Esophagus muscularis mucosa (tissue), 4 donors: Measurements from ENCODE around the gene SGIP1. TPM values are rescaled to one million over a fixed set of nuclear protein-coding genes. Genes with fewer than 3 reads are reported as not detected.

Experiments
- DNase-seq: peaks from one replicate; pipeline ENCODE4 v3.0.0-alpha.2; 2017; ENCODE audit errors: extremely low spot score
- H3K27ac ChIP-seq, 4 donors: fragments of 200-600 bp; sonication (generic); replicated peaks in 1 of 4; 1 replicate in 3 of 4; 2 replicates in 1 of 4; pipeline ENCODE4 v1.5.1; 2016 to 2019; ENCODE audit warnings: mild to moderate bottlenecking in 1 of 4
- H3K27me3 ChIP-seq, 4 donors: fragments of 200-600 bp; sonication (generic); one replicate each; pipeline versions ENCODE4 v1.5.1 to v1.6.0; 2016 to 2019
- H3K36me3 ChIP-seq, 4 donors: fragments of 200-600 bp; sonication (generic); one replicate each; pipeline ENCODE4 v1.5.1; 2016 to 2019
- H3K4me1 ChIP-seq, 4 donors: fragments of 200-600 bp; sonication (generic); one replicate each; pipeline ENCODE4 v1.5.1; 2016 to 2019
- H3K4me3 ChIP-seq, 4 donors: fragments of 200-600 bp; sonication (generic); 1 replicate in 2 of 4; 2 replicates in 2 of 4; pipeline ENCODE4 v1.5.1; 2016 to 2019; ENCODE audit warnings: mild to moderate bottlenecking in 4 of 4, moderate library complexity in 1 of 4
- H3K9me3 ChIP-seq, 4 donors: fragments of 200-600 bp; sonication (generic); 1 replicate in 3 of 4; 2 replicates in 1 of 4; pipeline ENCODE4 v1.5.1; 2016 to 2019
- EP300 ChIP-seq: sonication (generic); formaldehyde crosslinking; IDR thresholded peaks from one replicate; pipeline ENCODE4 v1.6.1; 2017; ENCODE audit warnings: antibody characterized with exemption
- POLR2A ChIP-seq: fragments of 450-650 bp; IDR thresholded peaks from one replicate; pipeline ENCODE4 v1.6.1; 2017; ENCODE audit warnings: antibody characterized with exemption, moderate library complexity, mild to moderate bottlenecking, low read depth
- POLR2AphosphoS5 ChIP-seq, 2 donors: sonication (generic); formaldehyde crosslinking; IDR thresholded peaks; one replicate each; pipeline ENCODE4 v1.6.1; 2017; ENCODE audit warnings: antibody characterized with exemption in 2 of 2
- WGBS: methylation state at CpG from one replicate; pipeline ENCODE4 v1.1.5; 2018; 5-methylcytosine and 5-hydroxymethylcytosine counted together
- intact Hi-C: fragments of 100-400 bp; cut with DNase I; formaldehyde crosslinking; loops from one replicate; pipeline ENCODE4 v1.15.1; 2023
- total RNA-seq, 4 donors: library from RNA; depleted of rRNA; stranded (reverse); fragments of >200 nt; gene quantifications; one replicate each; pipeline versions ENCODE4 v1.1.0 to v1.2.1, GENCODE V29; 2016
- TF ChIP-seq, protein P1 (sequence below), 3 experiments: fragments of 200-600 bp in 2 of 3; fragments of 450-650 bp in 1 of 3; sonication (generic) in 2 of 3; IDR thresholded peaks; one replicate each; pipeline ENCODE4 v1.5.1; 2017 to 2019; ENCODE audit warnings: antibody characterized with exemption in 3 of 3, mild to moderate bottlenecking in 2 of 3, moderate library complexity in 1 of 3

Gene SGIP1
- total RNA-seq, 4 donors from 2014 or later: 9.1 to 16.2 (median 11.8) TPM

DNA sequence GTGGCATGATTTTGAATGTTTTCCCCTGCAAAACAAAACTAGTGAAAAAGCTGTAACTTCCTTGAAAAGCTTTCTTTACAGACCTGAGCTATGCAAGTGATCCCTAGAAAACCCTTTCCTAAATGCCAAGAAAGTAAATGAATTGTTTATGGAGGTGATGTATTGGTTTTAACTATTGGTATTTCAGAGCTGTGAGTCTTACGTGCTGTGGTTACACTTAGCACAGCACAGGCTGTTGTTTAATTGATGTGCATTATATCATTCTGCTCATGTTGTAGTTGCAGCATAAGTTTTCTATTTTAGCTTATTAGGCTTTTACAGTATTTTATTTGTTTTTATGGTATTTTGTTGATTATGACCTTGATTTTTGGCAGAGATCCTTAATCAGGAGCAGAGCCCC, 144.2 kb downstream of the SGIP1 start:
- DNase-seq: no peak
- Histone ChIP-seq H3K4me3 (no peak overlapping the region), H3K27ac (no peak overlapping the region), H3K9me3 (no peaks in the 10 kb centered on the region), H3K4me1 (peaks cover 0 to 11% (median 0%) of the 10 kb centered on the region in 4 donors), H3K27me3 (no peaks in the 10 kb centered on the region), H3K36me3 (peaks cover 0 to 12% (median 5%) of the 10 kb centered on the region in 4 donors)
- 85% methylated on average over 1 of the region's 1 CpG for WGBS
- intact Hi-C loops: no loop called here
- TF ChIP-seq POLR2AphosphoS5 (IDR thresholded peaks at IDR 0.05) (no peak), EP300 (no peak)
- TF ChIP-seq, protein P1, sequence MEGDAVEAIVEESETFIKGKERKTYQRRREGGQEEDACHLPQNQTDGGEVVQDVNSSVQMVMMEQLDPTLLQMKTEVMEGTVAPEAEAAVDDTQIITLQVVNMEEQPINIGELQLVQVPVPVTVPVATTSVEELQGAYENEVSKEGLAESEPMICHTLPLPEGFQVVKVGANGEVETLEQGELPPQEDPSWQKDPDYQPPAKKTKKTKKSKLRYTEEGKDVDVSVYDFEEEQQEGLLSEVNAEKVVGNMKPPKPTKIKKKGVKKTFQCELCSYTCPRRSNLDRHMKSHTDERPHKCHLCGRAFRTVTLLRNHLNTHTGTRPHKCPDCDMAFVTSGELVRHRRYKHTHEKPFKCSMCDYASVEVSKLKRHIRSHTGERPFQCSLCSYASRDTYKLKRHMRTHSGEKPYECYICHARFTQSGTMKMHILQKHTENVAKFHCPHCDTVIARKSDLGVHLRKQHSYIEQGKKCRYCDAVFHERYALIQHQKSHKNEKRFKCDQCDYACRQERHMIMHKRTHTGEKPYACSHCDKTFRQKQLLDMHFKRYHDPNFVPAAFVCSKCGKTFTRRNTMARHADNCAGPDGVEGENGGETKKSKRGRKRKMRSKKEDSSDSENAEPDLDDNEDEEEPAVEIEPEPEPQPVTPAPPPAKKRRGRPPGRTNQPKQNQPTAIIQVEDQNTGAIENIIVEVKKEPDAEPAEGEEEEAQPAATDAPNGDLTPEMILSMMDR (IDR thresholded peaks at IDR 0.05): no peak

DNA sequence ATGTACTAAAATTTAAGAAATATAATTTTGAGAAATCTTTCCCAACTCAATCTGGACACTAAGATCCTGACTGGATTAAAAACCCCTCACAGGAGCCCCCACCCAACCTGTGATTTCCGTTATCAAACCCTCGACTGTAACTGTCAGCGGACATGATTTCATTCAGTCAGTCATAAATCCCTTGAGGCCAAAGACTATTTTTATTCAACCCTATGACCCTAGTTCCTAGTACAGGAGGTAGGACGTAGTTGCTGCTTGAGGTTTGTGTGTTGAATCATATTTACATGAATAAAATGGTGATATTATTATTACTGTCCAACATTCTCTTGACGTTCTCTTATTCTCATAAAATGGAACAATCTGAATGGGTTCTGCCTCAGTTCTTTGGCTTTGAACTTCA, 145.2 kb downstream of the SGIP1 start:
- WGBS: 75% methylated on average over 5 of the region's 5 CpGs
- Histone ChIP-seq H3K27ac (no peak overlapping the region), H3K9me3 (no peaks in the 10 kb centered on the region), H3K36me3 (peaks cover 0 to 12% (median 4%) of the 10 kb centered on the region in 4 donors), H3K4me3 (no peak overlapping the region), H3K27me3 (no peaks in the 10 kb centered on the region), H3K4me1 (peaks cover 0 to 11% (median 0%) of the 10 kb centered on the region in 4 donors)
- DNase-seq: no peak
- TF ChIP-seq POLR2AphosphoS5 (IDR thresholded peaks at IDR 0.05) (no peak), POLR2A (no peak), EP300 (no peak)
- TF ChIP-seq, protein P1 (IDR thresholded peaks at IDR 0.05): no peak
- intact Hi-C loops: no loop called here

DNA sequence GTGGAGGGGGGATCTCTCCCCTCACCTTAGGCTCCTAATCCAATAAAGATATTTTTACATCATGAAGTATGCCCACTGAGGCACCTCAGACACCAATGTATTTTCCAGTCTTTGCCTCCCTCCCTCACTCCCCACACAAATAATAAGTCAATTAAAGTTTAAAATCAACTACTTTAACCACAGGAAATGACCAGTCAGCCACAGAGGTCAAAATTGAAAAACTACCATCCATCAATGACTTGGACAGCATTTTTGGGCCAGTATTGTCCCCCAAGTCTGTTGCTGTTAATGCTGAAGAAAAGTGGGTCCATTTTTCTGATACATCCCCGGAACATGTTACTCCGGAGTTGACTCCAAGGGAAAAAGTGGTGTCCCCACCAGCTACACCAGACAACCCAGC, 147.7 kb downstream of the SGIP1 start:
- peaks cover 0 to 13% (median 9%) of the 10 kb centered on the region in 4 donors for H3K4me1 ChIP-seq
- 100% methylated on average over 2 of the region's 2 CpGs for WGBS

DNA sequence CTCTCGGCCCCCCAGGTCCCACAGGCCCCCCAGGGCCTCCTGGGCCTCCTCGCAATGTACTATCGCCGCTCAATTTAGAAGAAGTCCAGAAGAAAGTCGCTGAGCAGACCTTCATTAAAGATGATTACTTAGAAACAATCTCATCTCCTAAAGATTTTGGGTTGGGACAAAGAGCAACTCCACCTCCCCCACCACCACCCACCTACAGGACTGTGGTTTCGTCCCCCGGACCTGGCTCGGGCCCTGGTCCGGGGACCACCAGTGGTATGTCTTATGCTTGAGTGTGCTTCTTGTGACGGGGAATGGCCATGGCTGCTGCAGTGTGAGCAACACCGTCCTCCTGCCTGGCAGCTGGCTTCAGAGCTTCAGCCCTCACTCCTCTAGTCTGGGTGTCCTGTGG, 148.2 kb downstream of the SGIP1 start:
- intact Hi-C loops: no loop called here
- no peak for DNase-seq
- H3K27ac ChIP-seq: no peak overlapping the region
- no peak for TF ChIP-seq POLR2A
- no peak for TF ChIP-seq EP300
- no peak for TF ChIP-seq POLR2AphosphoS5 (IDR thresholded peaks at IDR 0.05)
- TF ChIP-seq, protein P1 (IDR thresholded peaks at IDR 0.05): no peak
- no peaks in the 10 kb centered on the region for H3K27me3 ChIP-seq
- H3K36me3 ChIP-seq: peaks cover 0 to 12% (median 4%) of the 10 kb centered on the region in 4 donors
- no peak overlapping the region for H3K4me3 ChIP-seq
- 96% methylated on average over 11 of the region's 11 CpGs for WGBS
- peaks cover 0 to 13% (median 7%) of the 10 kb centered on the region in 4 donors for H3K4me1 ChIP-seq
- no peaks in the 10 kb centered on the region for H3K9me3 ChIP-seq

More for the DNA sequence above, 147.7 kb downstream of the SGIP1 start:
- no peak overlapping the region for H3K4me3 ChIP-seq
- H3K9me3 ChIP-seq: no peaks in the 10 kb centered on the region
- no peak for DNase-seq
- intact Hi-C loops: no loop called here
- no peaks in the 10 kb centered on the region for H3K27me3 ChIP-seq
- H3K27ac ChIP-seq: no peak overlapping the region
- H3K36me3 ChIP-seq: peaks cover 0 to 12% (median 4%) of the 10 kb centered on the region in 4 donors
- no peak for TF ChIP-seq EP300
- TF ChIP-seq, protein P1 (IDR thresholded peaks at IDR 0.05): no peak
- no peak for TF ChIP-seq POLR2A
- no peak for TF ChIP-seq POLR2AphosphoS5 (IDR thresholded peaks at IDR 0.05)

DNA sequence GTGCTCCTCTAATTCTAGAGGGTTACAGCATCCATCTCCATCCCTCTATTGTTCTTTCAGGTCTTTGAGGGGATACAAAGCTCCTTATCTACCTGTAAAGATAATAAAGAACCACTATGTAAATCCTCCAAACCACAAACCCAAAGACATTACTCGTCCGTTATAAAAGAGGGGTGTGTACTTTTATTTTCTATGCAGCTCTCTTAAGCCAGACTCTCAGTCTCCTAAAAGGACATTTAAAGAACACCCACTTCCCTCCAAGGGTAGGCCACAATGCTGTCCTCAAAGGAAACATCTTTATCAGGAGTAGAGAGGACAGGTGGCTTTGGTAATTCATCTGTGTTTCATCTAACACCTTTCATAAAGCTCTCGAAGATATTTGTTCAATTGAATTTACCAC, 150.4 kb downstream of the SGIP1 start:
- no peak overlapping the region for H3K4me3 ChIP-seq
- intact Hi-C loops: no loop called here
- 85% methylated on average over 3 of the region's 3 CpGs for WGBS
- TF ChIP-seq POLR2A (no peak), EP300 (no peak), POLR2AphosphoS5 (IDR thresholded peaks at IDR 0.05) (no peak)
- TF ChIP-seq, protein P1 (IDR thresholded peaks at IDR 0.05): no peak
- H3K27ac ChIP-seq: no peak overlapping the region
- H3K9me3 ChIP-seq: no peaks in the 10 kb centered on the region
- peaks cover 0 to 17% (median 6%) of the 10 kb centered on the region in 4 donors for H3K36me3 ChIP-seq
- no peaks in the 10 kb centered on the region for H3K27me3 ChIP-seq
- peaks cover 0 to 13% (median 6%) of the 10 kb centered on the region in 4 donors for H3K4me1 ChIP-seq
- no peak for DNase-seq
